HG02938 (cell line): Measurements from ENCODE around the gene GTF3C5.
"Not testable (repeated sequence)": the region's sequence is repeated elsewhere in the genome, so short reads cannot be mapped to it uniquely, and the experiment has no call there.

ENCODE experiments used
- ATAC-seq: cut with Tn5 transposase; IDR thresholded peaks from one replicate; pipeline ENCODE4 v1.9.1; 2021; ENCODE audit warnings: mild to moderate bottlenecking, moderate library complexity; ENCODE audit not compliant: unreplicated experiment

The GTF3C5 gene

GRCh38 chr9:133027134-133027533 is 3.7 kb upstream of the GTF3C5 start:
- no peak for ATAC-seq

DNA sequence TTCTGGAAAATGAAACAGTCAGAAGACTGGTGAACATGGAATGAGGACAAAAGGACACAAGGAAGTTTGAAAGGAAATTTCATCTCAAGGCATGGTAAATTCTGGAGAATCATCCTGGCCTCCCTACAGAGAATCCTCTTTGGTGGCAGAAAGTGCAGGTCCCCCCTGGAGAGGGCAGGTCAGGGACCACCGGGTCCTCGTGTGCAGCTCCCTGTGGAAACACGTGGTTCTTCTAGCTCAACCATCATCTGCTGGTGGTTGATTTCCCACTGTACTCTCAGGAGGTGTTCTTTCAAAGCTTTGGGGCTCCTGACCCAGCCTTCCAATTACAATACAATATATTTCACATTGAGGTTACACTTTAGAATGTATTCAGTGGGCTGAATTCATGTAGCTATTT is 2.6 kb upstream of the GTF3C5 start:
- ATAC-seq, result no peak

DNA sequence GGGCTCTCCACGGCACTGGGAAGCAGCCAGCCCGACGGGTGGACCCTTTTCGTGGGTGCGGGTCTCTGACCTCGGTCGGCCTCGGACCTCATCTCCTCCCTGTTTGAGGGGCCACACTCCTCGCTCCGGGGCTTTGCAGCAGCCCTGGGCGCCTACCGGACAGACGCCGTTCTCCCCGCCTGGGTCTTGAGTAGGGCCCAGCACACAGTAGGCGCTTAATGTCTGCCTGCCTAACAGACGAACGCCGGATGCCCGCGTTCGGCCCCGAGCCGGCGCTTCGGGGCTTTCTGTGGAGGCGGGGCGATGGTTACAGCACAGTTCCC is 842 bp upstream of the GTF3C5 start:
- ATAC-seq, result peak; percentile 4

DNA sequence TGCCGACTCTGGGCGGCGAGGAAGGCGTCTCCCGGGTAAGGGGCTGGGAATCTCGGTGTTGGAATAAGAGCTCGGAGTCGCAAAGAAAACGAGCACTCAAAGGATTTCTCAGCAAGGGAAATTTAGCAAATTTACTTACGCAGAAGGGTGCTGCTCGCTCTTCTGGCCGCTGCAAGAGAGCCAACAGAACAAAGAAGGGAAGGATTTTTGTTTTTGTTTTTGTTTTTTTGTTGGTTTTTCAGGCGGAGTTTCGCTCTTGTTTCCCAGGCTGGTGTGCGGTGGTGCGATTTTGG is 279 bp downstream of the GTF3C5 start:
- ATAC-seq, result no peak

DNA sequence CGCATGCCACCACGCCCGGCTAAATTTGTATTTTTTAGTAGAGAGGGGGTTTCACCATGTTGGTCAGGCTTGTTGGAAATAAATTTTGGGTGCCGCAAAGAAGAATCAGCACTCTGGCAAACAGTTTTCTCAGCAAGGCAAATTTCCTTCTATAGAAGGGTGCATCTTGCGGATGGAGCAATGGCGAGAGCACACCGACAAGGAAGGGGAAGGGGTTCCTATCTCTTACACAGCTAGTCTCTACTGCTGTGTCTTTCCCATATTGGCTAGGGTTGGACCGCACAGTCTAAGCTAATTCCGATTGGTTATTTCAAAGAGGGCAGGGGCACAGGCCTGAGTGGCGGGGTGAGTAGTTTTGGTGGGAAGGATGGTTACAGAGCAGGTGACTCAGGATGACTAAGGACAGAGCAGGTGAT is 707 bp downstream of the GTF3C5 start:
- ATAC-seq, result no peak

DNA sequence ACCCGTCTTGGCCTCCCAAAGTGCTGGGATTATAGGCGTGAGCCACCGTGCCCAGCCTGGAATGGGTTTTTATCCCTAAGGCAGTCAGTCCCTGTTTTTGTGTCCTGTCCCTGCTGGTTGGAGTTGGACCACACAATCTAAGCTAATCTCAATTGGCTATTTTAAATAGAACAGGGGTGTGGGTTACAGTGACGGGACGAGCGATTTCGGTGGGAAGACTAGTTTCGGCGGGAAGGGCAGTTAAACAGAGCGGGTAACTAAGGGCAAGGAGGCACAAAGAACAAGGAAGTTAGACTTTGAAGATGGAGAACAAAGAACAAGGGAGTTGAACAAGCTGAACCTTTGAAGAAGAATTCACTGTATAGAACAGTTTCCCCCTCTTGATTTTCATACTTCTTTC is 1.4 kb downstream of the GTF3C5 start:
- ATAC-seq, result no peak

- no peak for ATAC-seq
Observed at GRCh38 chr9:133035669-133036068, 4.9 kb downstream of the GTF3C5 start.

DNA sequence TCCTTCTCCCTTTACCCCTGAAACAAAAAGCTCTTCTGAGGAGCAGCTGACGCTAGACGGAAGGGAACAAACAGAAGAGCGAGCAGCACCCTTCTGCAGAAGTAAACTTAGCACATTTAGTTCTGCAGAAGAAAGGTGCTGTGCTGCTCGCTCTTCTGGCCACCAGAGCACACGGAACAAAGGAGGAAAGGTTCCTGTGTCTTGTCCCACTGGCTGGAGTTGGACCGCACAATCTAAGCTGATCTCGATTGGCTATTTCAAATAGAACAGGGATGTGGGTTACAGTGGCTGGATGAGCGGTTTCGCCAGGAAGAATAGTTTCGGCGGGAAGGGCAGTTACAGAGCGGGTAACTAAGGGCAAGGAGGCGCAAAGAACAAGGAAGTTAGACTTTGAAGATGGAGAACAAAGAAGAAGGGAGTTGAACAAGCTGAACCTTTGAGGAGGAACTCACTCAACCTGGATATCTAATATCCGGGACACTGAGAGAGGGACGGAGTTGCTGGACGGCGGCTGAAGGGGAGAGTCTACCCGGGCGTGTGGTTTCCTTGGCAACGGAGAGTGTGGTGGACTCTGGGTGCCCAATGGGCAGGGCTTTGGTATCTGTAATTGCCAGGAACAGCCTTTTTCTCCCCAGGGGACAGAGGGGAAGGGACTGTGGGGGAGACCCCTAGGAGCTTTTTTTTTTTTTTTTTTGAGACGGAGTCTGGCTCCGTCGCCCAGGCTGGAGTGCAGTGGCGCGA is 7.1 kb downstream of the GTF3C5 start:
- no peak for ATAC-seq

DNA sequence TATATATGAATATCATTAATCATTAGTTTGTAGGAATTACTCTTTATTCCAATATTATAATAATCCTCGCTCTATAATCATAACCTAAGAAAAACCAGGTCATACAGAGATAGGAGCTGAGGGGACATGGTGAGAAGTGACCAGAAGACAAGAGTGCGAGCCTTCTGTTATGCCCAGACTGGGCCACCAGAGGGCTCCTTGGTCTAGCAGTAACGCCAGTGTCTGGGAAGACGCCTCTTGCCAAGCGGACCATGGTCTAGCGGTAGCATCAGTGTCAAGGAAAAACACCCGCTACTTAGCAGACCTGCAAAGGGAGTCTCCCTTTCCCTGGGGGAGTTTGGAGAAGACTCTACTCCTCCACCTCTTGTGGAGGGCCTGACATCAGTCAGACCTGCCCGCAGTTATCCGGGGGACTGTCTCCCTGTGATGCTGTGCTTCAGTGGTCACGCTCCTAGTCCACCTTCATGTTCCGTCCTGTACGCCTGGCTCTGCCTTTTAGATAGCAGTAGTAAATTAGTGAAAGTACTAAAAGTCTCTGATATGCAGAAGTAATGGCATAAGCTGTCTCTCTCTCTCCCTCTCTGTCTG is 10.2 kb downstream of the GTF3C5 start:
- not testable (repeated sequence) for ATAC-seq

GRCh38 chr9:133041958-133042357 is 11.2 kb downstream of the GTF3C5 start:
- no peak for ATAC-seq

GRCh38 chr9:133042676-133043075 is 11.9 kb downstream of the GTF3C5 start:
- no peak for ATAC-seq

DNA sequence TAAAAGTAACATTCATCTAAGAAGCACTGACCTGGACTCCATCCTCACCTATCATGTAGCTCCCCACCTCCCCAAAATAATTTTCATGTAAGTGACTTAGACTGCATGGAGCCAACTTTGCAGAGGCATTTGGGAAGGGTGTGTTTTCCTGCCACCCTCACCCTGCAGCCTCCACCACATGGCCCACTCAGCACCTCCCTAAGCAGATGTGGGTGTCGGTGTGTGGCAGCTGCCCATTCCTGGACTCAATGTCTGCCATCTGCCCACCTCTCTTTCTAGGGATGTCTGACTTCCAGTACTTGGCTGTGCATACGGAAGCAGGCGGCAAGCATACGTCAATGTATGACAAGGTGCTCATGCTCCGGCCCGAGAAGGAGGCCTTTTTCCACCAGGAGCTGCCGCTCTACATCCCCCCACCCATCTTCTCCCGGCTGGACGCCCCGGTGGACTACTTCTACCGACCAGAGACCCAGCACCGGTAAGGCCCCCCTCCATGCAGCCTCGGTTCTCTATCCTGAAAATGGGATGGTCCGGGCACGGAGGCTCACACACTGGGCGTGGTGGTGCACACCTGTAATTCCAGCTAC is 12.7 kb downstream of the GTF3C5 start:
- no peak for ATAC-seq

GRCh38 chr9:133044125-133044524 is 13.3 kb downstream of the GTF3C5 start:
- no peak for ATAC-seq

DNA sequence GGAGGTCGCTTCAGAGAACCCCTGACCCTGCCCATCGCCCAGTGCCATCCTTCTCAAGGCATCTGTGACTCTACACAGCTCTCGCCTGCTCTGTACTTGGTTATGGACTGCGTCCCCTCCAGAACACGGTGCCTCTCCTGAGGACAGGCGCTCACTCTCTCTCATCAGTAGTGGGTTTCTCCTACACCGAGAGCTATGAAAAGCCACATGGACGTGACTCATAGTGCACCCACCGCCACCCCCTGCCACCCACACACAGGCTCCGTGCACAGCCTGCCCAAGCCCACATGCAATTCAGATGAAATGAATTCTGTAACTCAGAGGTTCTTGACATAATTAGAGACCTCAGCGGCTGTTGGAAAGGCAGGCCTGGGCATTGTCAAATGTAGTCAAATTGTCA is 13.9 kb downstream of the GTF3C5 start:
- no peak for ATAC-seq

DNA sequence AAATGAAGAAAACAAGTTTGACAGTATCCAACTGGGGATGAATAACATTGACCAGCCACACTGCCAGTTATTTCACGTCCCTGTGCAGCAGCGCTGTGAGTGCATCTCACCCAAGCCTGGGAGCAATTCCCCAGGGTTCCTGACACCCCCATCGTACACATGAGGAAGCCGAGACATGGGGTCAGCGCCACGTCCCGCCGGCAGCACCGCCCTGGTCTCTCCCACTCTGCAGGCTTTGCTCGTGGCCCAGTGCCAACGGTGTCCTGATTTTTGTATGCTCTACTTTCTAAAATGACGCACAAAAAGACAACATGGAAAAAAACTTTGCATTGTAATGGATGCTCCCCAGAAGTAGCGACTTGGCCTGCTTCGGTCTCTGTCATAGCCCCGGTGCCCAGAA is 14.3 kb downstream of the GTF3C5 start:
- no peak for ATAC-seq

DNA sequence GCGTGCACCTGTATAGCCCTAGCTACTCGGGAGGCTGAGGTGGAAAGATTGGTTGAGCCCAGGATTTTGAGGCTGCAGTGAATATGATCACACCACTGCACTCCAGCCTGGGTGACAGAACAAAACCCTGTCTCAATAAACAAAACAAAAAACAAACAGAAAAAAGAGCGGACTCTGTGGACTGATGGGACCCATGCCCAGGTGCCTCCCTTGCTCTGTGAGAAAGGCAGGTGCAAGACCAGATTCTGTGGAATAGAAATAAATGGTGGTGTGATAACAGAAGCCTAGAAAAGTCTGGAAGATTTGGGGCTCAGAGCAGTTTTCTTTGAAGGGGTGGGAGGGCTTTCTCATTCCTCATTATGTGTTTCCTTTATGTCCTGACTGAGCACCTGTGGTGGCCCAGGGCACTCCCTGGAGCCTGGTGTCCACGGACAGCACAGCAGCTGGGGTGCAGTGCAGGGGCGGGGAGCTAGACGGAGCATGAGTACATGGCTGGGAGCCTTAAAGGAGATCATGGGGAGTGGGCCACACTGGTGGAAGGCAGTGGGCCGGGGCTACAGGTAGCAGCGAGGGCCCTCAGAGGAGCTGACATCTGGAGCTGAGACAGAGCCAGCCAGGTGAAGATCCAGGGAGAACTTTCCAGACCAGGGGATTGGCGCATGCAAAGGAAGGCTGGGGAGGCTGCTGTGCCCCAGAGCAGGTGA is 15.6 kb downstream of the GTF3C5 start:
- ATAC-seq, result no peak

DNA sequence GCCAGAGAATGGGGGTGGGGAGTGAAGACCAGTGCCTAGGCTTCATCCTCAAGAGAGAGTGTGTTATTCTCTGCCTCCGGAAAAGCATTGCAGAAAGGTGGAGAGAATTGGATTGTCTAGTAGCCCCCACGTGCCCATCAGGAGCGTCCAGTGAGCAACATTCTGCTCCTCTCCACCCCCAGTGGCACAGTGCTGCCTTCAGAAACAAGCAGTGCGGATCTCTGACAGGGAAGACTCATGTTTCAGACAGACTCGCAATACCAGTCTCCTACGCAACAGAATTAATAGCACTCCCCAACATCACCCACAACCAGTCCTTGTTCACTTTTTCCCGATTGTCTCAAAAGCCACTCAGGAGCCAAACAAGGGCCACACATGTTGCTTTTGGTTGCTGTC is 16.1 kb downstream of the GTF3C5 start:
- ATAC-seq, result no peak

- no peak for ATAC-seq
Observed at GRCh38 chr9:133048595-133048994, 17.8 kb downstream of the GTF3C5 start.

GRCh38 chr9:133049043-133049442 is 18.2 kb downstream of the GTF3C5 start:
- ATAC-seq, result no peak

- ATAC-seq, result no peak
Observed at GRCh38 chr9:133050142-133050541, 19.3 kb downstream of the GTF3C5 start.

DNA sequence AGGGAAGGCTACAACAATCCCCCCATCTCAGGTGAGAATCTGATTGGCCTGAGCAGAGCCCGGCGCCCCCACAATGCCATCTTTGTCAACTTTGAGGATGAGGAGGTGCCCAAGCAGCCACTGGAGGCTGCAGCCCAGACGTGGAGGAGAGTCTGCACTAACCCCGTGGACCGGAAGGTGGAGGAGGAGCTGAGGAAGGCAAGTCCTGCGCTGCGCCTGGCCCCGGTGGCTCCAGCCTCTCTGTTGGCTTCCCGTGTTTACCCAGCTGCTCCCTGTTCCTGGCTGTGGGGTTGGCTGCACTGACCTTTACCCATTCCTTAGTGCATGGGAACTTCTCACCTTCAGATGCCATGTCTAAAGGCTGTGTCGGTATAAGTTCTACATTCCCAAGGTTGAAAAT is 20.0 kb downstream of the GTF3C5 start:
- ATAC-seq, result no peak

DNA sequence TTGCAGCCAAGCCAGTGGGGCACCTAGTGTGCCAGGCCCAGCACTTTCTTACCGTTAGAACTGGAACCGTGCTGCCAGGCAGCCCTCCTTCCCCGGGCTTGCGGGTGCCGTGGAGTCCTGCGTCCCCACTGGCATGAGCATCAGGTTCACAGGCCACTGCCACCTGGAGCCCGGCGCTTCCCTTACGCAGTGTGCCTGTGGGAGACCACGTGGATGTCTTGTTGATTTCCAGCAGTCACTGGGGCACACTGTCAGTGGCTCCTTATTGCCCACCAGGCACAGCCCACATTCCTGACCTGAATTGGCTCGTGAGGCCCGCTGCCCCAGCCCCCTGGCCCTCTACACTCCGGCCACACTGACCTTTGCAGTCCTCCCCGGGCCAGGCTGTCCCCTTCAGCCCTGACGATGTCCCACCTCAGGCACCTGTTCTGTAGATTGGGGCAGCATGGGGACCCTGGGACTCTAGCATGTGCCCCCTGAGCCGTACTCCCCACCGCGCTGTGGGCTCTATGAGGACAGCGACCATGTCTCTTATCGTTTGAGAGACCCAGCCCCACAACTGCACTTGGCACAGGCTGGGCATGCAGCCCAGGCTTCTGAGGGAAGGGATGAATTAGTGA is 20.6 kb downstream of the GTF3C5 start:
- ATAC-seq, result no peak
